Osteoblast (primary cell): ENCODE measurements around the gene RBP3. TPM values are rescaled to one million over a fixed set of nuclear protein-coding genes. Genes with fewer than 3 reads are reported as not detected.

Source experiments
- DNase-seq: peaks from one replicate; pipeline ENCODE4 v3.0.0; 2011; ENCODE audit warnings: low spot score, mixed read lengths; ENCODE audit not compliant: insufficient read length; ENCODE audit errors: missing footprints
- H2AFZ ChIP-seq: 2 replicates; pipeline ENCODE4 v1.6.0; 2011; ENCODE audit warnings: mild to moderate bottlenecking, low read length
- H3K27ac ChIP-seq: 2 replicates; pipeline ENCODE4 v1.5.1; 2011; ENCODE audit warnings: mild to moderate bottlenecking, low read depth, low read length, moderate library complexity
- H3K27me3 ChIP-seq: 2 replicates; pipeline ENCODE4 v1.6.0; 2012; ENCODE audit warnings: mild to moderate bottlenecking, control low read depth, inconsistent platforms, low read length, moderate library complexity; ENCODE audit not compliant: insufficient read depth
- H3K36me3 ChIP-seq: 2 replicates; pipeline ENCODE4 v1.5.1; 2011; ENCODE audit warnings: mild to moderate bottlenecking, low read length, control low read depth, moderate library complexity; ENCODE audit not compliant: insufficient read depth
- H3K4me1 ChIP-seq: 2 replicates; pipeline ENCODE4 v1.5.1; 2011; ENCODE audit warnings: mild to moderate bottlenecking, low read length, control low read depth, moderate library complexity; ENCODE audit not compliant: insufficient read depth
- H3K4me2 ChIP-seq: 2 replicates; pipeline ENCODE4 v1.6.0; 2011; ENCODE audit warnings: mild to moderate bottlenecking, low read length; ENCODE audit not compliant: insufficient read depth
- H3K4me3 ChIP-seq: fragments of 200-600 bp; sonication (generic); 3 replicates; pipeline ENCODE4 v1.5.1; 2012; ENCODE audit warnings: mild to moderate bottlenecking, low read length, inconsistent platforms; ENCODE audit not compliant: insufficient read depth
- H3K79me2 ChIP-seq: 2 replicates; pipeline ENCODE4 v1.6.0; 2012; ENCODE audit warnings: mild to moderate bottlenecking, low read length, control low read depth, inconsistent platforms; ENCODE audit not compliant: insufficient read depth
- H3K9me3 ChIP-seq: 2 replicates; pipeline ENCODE4 v1.5.1; 2011; ENCODE audit warnings: low read depth, low read length, control low read depth
- H4K20me1 ChIP-seq: 2 replicates; pipeline ENCODE4 v1.6.0; 2012; ENCODE audit warnings: mild to moderate bottlenecking, low read length, control low read depth; ENCODE audit not compliant: insufficient read depth
- total RNA-seq: library from RNA; depleted of rRNA; stranded (reverse); fragments of >200 nt; gene quantifications from 2 replicates; pipeline ENCODE4 v1.2.3, GENCODE V29; 2012
- TF ChIP-seq, protein P1 (sequence below): IDR thresholded peaks from 2 replicates; pipeline ENCODE4 v1.5.1; 2011; ENCODE audit warnings: mild to moderate bottlenecking, low read depth, low read length, moderate library complexity; ENCODE audit errors: extremely low read depth

The RBP3 gene
- total RNA-seq, 1 donor = not detected

DNA sequence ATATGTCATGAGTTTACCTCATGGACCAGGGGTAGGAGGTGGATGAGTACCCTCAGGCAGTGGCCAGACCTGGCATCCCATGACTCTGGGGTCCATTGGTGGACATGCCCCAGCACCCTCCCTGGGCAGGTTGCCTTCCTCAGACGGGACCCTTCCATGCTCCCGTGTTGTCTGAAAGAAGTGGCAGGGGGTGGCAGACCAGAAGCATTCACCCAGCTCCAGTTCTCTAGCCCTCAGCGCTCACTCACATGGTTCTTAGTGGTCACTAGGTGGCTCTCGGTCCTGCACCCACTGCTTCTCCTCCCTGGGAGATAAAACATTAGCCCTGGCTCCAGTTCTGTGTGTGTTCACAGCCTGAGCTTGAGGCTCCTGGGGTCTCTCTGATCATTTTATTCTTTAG is 6.0 kb downstream of the RBP3 start:
- TF ChIP-seq, protein P1, sequence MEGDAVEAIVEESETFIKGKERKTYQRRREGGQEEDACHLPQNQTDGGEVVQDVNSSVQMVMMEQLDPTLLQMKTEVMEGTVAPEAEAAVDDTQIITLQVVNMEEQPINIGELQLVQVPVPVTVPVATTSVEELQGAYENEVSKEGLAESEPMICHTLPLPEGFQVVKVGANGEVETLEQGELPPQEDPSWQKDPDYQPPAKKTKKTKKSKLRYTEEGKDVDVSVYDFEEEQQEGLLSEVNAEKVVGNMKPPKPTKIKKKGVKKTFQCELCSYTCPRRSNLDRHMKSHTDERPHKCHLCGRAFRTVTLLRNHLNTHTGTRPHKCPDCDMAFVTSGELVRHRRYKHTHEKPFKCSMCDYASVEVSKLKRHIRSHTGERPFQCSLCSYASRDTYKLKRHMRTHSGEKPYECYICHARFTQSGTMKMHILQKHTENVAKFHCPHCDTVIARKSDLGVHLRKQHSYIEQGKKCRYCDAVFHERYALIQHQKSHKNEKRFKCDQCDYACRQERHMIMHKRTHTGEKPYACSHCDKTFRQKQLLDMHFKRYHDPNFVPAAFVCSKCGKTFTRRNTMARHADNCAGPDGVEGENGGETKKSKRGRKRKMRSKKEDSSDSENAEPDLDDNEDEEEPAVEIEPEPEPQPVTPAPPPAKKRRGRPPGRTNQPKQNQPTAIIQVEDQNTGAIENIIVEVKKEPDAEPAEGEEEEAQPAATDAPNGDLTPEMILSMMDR = peak; percentile 40
- Histone ChIP-seq H3K36me3 (no peaks in the 10 kb centered on the region), H3K4me3 (no peak overlapping the region), H3K4me2 (no peak overlapping the region), H3K27me3 (peaks cover 2% of the 10 kb centered on the region), H2AFZ (no peak overlapping the region), H3K9me3 (no peaks in the 10 kb centered on the region), H3K4me1 (no peaks in the 10 kb centered on the region), H4K20me1 (no peaks in the 10 kb centered on the region), H3K79me2 (no peaks in the 10 kb centered on the region), H3K27ac (no peak overlapping the region)
- peak; percentile 85 for DNase-seq

DNA sequence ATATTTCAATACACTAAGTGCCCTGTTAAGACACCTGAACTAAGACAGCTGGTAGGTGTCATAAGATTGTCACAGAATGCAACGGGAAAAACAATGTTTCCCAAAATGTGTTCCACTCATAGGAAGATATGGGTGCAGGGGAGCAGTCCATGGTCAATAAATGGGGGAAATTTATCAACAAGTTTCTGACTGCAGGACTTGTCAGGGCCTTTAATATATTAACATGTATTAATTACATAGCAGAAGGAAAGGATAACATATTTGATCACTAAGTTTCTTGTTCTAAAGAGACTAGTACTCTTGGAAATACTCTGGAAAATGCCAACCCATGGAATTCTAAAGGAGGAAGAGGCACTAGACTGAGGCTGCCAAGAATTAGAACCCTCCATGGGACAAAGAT is 6.7 kb downstream of the RBP3 start:
- Histone ChIP-seq H3K27ac (no peak overlapping the region), H3K9me3 (no peaks in the 10 kb centered on the region), H3K4me2 (no peak overlapping the region), H3K27me3 (peaks cover 2% of the 10 kb centered on the region), H3K36me3 (no peaks in the 10 kb centered on the region), H4K20me1 (no peaks in the 10 kb centered on the region), H2AFZ (no peak overlapping the region), H3K4me1 (no peaks in the 10 kb centered on the region), H3K4me3 (no peak overlapping the region), H3K79me2 (no peaks in the 10 kb centered on the region)
- peak; percentile 51 for DNase-seq
- TF ChIP-seq, protein P1 = no peak

DNA sequence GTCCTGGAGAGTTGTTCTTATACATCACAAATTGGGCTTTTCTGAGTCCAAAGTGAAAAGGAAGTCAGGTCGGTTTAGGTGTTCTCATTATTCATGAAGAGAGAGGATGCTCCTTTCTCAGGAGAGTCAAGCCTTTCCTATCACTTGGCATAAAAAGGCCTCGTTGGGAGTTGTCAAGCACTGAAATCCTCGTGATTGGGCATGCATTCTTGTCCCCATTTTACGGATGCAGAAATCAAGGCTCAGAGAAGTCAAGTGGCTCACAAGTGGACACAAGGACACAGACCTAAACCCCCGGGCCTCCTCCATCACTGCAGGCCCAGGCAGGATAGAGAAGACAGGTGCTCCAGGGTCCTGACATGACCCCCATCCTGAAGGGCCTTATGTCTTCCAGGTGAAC is 8.5 kb downstream of the RBP3 start:
- DNase-seq = peak; percentile 74
- TF ChIP-seq, protein P1 = no peak
- no peak overlapping the region for H3K4me2 ChIP-seq
- H3K36me3 ChIP-seq = no peaks in the 10 kb centered on the region
- H2AFZ ChIP-seq = no peak overlapping the region
- H3K4me3 ChIP-seq = no peak overlapping the region
- no peaks in the 10 kb centered on the region for H4K20me1 ChIP-seq
- H3K4me1 ChIP-seq = no peaks in the 10 kb centered on the region
- no peak overlapping the region for H3K27ac ChIP-seq
- no peaks in the 10 kb centered on the region for H3K9me3 ChIP-seq
- peaks cover 2% of the 10 kb centered on the region for H3K27me3 ChIP-seq
- no peaks in the 10 kb centered on the region for H3K79me2 ChIP-seq

DNA sequence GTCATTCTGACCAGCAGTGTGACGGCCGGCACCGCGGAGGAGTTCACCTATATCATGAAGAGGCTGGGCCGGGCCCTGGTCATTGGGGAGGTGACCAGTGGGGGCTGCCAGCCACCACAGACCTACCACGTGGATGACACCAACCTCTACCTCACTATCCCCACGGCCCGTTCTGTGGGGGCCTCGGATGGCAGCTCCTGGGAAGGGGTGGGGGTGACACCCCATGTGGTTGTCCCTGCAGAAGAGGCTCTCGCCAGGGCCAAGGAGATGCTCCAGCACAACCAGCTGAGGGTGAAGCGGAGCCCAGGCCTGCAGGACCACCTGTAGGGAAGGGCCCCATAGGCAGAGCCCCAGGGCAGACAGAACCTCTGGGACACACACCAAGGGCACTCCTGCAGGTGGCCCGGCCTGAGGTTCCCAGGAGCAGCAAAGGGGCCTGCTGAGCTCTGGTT is 9.0 kb downstream of the RBP3 start:
- TF ChIP-seq, protein P1 = no peak
- no peaks in the 10 kb centered on the region for H3K9me3 ChIP-seq
- H3K4me3 ChIP-seq = no peak overlapping the region
- peaks cover 2% of the 10 kb centered on the region for H3K27me3 ChIP-seq
- H3K4me1 ChIP-seq = no peaks in the 10 kb centered on the region
- no peaks in the 10 kb centered on the region for H4K20me1 ChIP-seq
- H3K4me2 ChIP-seq = no peak overlapping the region
- no peak overlapping the region for H2AFZ ChIP-seq
- peak; percentile 80 for DNase-seq
- H3K36me3 ChIP-seq = no peaks in the 10 kb centered on the region
- H3K79me2 ChIP-seq = no peaks in the 10 kb centered on the region
- H3K27ac ChIP-seq = no peak overlapping the region
